HG02798 (cell line): ENCODE data around the gene SOWAHC.

Experiments used
- ATAC-seq: cut with Tn5 transposase; IDR thresholded peaks from one replicate; pipeline ENCODE4 v1.9.1; 2021; ENCODE audit warnings: mild to moderate bottlenecking; ENCODE audit not compliant: unreplicated experiment, poor library complexity

The SOWAHC gene

DNA sequence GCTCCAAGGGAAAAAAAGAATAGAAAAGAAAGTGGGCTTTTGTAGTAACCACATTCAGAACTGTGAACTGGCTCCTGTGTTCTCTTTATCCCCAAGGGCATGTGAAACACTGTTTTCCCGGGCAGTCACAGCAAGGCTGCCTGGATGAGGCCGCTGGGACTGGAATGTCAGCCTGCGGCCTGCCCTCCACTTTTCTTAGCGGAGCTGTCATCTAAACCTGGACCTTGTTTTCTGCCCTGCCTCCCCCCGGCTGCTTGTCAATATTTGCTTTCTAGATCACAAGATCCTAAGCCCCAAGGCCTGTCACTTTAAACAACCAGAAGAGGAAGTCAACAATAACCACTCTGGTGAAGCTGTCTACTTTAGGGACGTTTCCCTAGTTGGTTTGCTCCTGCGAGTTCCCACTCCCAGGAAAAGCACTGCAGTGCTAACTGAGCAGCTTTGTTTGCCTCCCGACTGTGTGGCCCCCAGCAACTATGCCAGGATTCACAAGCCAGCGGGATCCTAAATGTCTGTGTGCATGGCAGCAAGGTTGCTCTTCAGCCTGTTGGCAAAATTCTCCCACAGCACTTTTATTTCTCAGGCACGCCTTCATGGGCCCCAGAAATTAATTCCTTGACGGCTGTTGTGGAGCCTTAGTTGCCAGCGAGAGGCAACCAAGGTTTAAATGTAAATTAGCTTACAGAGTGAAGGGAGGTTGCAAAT, 30.6 kb downstream of the SOWAHC start:
- no peak for ATAC-seq

GRCh38 chr2:109645412-109646184, 31.4 kb downstream of the SOWAHC start:
- no peak for ATAC-seq

DNA sequence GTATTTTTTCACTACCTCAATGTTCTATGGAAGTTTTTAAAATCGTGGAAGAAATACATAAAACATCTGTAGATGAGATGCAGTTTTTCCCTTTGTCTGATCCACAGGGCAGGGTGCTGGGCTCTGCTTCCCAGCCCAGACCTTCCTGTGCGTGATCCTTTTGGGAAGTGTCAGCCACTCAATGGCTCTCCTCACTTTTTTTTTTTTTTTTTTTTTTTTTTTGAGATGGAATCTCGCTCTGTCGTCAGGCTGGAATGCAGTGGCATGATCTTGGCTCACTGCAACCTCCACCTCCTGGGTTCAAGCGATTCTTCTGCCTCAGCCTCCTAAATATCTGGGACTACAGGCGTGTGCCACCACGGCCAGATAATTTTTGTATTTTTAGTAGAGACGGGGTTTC, 32.8 kb downstream of the SOWAHC start:
- ATAC-seq, result no peak

- no peak for ATAC-seq
These were observed 33.5 kb downstream of the SOWAHC start for GRCh38 chr2:109647636-109648035.

- ATAC-seq, result no peak
These were observed 33.9 kb downstream of the SOWAHC start for GRCh38 chr2:109648041-109648527.

DNA sequence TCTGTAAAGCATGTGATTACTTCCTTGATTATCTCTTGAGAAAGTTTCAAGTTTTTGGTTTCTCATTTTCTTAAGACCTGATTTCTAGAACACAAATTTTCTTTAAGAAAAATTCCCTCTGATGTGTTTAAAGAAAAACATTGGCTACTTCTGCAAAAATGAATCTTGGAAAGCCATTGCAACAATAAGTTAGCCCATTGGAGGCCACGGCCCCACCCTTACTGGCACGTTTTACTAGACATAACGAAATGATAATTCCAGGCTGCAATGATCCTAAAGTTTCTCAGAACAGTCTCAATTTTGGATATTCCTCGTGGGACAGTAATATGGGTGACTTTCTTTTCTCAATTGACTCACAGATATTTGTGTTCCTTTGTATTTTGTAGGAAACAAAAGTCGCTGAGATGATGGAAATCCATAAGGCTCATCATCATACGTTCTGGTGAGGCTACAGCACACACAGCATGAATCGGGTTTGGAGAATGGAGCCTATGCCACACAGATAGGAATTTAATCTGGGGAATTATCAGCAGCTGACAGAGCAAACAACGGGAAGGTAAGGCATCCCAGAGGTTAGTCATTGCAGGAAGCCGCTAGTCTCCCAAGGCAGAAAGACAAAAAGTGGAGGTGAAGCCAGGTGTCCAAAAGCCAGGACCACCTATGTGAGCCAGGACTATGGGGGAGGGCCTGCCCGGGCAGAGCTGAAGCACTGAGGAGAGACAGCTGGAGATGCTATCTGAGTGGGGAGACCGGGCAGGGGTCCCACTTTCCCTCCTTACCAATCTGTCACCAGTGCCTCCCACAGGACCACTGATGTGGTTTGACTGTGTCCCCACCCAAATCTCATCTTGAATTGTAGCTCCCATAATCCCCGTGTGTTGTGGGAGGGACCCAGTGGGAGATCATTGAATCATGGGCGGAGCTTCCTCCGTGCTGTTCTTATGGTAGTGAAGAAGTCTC, 35.9 kb downstream of the SOWAHC start:
- ATAC-seq, result no peak

GRCh38 chr2:109654326-109655050, 40.3 kb downstream of the SOWAHC start:
- no peak for ATAC-seq

- ATAC-seq, result no peak
These were observed 41.1 kb downstream of the SOWAHC start for GRCh38 chr2:109655287-109655686.

GRCh38 chr2:109659396-109660045, 45.4 kb downstream of the SOWAHC start:
- ATAC-seq, result no peak

DNA sequence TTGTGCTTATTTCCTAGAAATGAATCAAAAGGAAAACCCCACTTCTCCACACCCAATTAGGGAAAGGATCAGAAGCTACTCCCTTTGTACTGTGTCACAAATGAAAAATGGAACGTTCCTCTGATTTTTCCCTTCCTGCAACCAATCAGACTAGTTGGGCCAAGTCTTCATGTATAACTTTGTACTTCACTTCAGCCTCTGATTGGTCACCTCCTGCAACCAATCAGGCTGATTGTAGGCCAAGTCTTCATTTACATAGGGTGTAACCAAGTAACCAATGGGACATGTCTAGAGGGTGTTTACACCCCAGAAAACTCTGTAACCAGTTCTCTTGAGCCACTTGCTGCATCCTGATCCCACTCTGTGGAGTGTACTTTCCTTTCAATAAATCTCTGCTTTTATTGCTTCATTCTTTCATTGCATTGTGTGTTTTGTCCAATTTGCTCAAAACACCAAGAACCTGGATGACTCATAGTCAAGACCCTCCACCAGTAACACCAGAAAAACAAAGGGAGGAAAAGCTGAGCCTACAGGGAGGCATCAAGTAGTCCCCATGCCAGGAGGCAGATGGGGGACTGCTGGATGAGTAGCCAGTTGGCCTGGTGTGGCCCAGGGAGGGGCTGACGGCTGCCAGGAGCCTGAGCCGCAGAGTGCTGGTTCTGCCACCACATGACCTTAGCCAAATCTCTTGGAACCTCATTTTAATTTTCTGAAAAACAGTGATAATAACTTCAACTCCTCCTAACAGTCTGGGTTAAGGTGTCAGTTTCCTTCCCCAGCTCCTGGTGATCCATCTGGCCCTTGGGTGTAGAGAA, 46.1 kb downstream of the SOWAHC start:
- no peak for ATAC-seq

DNA sequence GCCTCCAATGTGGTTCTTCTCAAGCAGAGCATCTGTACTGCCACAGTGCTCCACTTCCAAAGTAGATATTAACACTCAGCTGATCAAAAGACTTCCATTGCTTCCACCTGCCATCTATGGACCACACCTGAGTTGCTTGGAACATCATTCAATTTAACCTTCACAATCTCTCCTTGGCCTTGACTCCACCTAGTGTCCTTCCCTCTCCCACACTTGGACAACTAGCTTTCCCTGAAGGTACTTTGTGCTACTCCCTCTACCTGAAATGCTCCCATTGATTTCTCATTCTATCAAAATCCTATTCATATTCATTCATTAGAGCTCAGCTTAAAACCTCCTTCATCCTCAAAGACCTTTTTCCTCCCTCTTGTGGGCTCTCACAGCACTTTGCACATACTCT, 48.7 kb downstream of the SOWAHC start:
- ATAC-seq, result no peak

- no peak for ATAC-seq
These were observed 49.6 kb downstream of the SOWAHC start for GRCh38 chr2:109663721-109664120.

- no peak for ATAC-seq
These were observed 52.3 kb downstream of the SOWAHC start for GRCh38 chr2:109666466-109666865.
